Fibroblast of peridontal ligament (primary cell): Measurements from ENCODE around the gene PREX1.

Experiments used
- DNase-seq: peaks from one replicate; pipeline ENCODE4 v3.0.0-alpha.2; 2010; ENCODE audit errors: extremely low read depth

The PREX1 gene

GRCh38 chr20:48702455-48702913 is 125.3 kb downstream of the PREX1 start:
- no peak for DNase-seq

DNA sequence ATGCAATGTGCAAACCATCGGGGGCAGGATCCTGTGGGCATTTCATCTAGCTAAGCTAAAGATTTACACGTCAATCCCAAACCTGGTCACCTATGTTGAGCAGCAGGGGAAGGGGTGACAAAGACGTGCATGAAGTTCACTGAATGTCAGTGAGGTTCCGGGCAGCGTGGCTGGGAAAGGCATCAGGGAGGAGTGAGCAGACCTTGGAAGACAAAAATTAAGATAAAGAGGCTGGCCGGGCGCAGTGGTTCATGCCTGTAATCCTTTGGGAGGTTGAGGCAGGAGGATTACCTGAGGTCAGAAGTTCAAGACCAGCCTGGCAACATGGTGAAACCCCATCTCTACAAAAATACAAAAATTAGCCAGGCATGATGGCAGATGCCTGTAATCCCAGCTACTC is 126.1 kb downstream of the PREX1 start:
- DNase-seq: no peak

DNA sequence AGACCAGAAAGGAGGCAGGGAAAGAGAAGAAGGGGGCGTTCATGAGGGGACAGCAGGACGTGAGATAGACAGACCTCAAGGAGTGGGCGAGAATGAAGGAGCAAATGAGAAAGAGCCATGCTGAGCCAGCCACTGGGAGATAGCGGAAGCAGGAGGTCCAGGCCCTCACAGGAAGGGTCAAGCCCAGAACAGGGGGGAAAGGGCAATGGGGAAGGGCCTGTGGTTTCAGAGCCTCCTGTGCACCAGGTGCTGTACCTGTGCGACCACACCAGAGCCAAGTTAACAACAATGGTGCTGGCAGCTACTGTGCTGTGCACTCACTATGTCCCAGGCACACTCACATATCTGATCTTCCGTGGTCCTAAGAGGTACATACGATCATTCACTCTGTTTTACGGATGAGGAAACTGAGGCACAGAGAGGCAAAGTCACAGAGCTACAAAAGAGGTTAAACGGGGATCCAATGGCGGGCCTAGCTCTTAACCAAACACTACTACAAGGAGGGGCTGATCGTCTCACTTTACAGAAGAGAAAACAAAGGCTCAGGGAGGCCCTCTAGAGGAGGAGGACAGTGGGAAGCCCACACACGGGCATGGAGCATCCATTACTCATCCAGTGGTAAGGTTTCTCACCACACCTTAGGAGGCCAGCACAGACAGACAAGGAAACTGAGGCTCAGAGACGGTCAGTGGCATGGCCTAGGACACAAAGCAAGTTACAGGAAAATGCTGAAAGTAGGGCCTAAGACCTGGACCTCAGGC is 129.1 kb downstream of the PREX1 start:
- DNase-seq: no peak

DNA sequence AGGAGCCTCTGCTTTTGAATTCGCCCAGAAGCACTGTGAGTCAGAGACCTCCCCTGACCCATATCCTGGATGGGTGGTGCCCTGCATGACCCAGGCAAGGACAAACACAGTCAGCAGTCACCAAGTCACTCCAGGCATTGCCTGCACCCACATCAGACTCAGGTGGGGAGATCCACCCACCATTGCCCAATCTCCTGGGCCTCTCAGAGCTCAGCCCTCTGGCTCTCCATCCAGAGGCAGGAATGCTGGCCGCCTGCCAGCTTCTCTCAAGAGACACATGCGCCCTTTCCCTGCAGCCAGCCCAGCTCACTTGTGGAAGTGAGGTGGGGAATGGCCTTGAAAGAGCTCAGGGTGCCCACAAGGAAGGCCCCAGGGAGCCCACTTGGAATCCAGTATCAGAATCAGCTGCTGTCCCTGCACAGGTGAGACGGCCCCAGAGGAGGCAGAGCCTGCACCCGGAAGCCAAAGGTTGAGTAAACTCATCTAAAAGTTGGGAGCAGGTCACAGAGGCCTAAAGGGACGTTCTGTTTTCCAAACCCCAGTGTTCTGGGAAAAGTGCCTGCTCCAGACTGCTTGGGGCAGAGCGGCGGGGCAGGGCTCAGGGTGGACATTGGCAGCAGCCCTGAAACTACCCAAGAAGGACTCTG is 129.8 kb downstream of the PREX1 start:
- peak; percentile 55 for DNase-seq

- no peak for DNase-seq
These were observed 131.1 kb downstream of the PREX1 start for GRCh38 chr20:48696671-48697070.

DNA sequence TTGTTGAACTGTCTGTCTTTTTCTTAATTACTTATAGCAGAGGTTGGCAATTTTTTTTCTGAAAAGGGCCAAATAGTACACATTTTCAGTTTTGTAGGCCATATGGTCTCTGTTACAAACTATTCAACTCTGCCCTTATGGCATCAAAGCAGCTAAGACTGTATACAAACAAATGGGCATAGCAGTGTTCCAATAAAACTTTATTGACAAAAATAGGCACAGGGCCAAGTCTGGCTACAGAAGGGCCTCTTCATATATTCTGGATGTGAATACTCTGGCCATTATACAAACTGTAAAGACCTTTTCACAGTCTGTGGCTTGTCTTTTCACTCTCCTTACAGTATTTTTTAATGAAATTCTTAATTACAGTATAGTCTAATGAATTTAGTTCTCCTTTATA is 132.1 kb downstream of the PREX1 start:
- DNase-seq: no peak

GRCh38 chr20:48695255-48695654 is 132.5 kb downstream of the PREX1 start:
- no peak for DNase-seq

- no peak for DNase-seq
These were observed 133.4 kb downstream of the PREX1 start for GRCh38 chr20:48694381-48694865.

DNA sequence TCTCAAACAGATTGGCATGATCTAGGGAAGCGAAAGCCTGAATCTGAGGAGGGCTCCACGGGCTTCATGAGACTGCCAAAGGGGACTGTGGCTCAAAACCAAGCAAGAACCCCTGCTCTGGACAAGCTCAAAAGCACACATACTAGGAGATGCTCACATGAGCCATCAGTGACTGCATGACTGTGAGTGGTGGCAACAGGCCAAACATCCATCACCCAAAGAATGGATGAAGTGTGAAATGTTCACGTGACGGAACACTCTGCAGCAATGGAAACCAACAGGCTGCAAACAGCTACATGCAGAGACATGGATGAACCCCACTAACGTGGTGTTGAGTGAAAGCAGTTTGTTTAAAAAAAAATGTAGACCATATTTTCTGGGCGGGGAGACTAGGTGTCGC is 136.3 kb downstream of the PREX1 start:
- DNase-seq: no peak

GRCh38 chr20:48690888-48691287 is 136.9 kb downstream of the PREX1 start:
- DNase-seq: no peak

DNA sequence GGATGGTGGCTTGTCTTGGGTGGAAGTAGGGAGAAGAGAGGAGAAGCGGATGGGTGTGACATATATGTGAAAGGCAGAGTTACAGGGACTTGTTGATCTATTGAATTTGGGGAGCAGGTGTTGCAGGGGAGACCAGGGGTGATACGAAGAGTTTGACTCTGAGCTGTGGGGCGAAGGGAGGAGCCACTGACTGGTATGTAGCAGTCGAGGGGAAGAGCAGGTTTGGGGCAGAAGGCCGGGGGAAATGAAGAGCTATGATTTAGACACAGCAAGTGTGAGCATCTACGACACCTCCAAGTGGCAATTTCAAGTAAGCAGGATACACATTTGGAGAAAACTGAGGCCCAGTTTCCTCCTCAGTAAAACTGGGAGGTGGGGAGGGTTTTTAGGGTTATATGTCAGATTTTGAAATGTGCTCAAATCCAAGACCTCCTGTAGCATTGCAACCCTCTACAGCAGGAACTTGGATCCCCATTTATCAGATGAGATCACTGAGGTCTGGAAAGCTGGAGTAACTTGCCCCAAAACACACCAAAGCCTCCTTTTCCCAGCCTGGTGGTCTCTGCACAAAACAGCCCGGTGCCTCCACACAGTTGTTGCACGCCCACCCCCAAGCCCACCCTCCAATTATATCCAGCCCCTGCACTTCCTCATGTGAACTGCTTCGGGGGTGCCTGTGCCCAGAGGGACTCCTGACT is 137.8 kb downstream of the PREX1 start:
- DNase-seq: no peak

DNA sequence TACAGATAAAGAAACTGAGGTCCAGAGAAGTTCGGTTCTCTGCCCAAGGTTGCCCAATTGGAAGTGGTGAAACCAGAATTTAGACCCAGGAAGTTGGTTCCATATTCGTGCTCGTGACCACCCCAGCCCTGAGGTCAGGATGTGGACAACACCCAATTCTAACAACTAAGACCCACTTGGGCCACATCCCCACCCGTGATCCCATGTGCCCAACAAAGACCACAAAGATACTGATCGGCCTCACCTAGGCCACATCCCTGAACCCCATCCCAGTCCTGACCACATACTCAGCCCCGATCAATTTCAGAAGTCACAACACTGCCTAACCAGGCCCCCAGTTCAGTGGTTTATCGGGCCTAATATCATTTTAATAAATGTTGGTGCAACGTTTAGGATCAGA is 138.4 kb downstream of the PREX1 start:
- DNase-seq: no peak

DNA sequence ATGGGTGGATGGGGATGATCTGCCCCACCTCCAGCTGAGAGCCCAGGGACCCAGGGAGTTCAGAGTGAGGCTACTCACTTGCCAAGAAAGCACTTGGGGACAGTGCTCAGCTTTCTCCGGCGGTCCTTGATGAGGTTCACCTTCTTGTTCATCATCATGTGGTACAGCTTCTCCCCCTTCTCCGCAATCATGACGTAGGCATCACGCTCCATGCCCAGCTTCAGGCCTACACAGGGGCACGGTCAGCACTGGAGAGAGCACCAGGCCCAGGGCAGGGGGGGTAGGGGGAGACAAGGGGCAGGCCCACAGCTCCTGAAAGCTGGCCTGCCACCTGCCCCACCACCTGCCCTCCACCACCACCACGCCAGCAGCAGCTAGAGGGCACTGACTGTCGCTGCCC is 139.2 kb downstream of the PREX1 start:
- DNase-seq: no peak

- DNase-seq: no peak
These were observed 140.5 kb downstream of the PREX1 start for GRCh38 chr20:48687117-48687800.

GRCh38 chr20:48686238-48687116 is 141.3 kb downstream of the PREX1 start:
- DNase-seq: peak; percentile 66

- peak; percentile 29 for DNase-seq
These were observed 142.5 kb downstream of the PREX1 start for GRCh38 chr20:48685300-48685699.

GRCh38 chr20:48684501-48685041 is 143.2 kb downstream of the PREX1 start:
- peak; percentile 21 for DNase-seq

DNA sequence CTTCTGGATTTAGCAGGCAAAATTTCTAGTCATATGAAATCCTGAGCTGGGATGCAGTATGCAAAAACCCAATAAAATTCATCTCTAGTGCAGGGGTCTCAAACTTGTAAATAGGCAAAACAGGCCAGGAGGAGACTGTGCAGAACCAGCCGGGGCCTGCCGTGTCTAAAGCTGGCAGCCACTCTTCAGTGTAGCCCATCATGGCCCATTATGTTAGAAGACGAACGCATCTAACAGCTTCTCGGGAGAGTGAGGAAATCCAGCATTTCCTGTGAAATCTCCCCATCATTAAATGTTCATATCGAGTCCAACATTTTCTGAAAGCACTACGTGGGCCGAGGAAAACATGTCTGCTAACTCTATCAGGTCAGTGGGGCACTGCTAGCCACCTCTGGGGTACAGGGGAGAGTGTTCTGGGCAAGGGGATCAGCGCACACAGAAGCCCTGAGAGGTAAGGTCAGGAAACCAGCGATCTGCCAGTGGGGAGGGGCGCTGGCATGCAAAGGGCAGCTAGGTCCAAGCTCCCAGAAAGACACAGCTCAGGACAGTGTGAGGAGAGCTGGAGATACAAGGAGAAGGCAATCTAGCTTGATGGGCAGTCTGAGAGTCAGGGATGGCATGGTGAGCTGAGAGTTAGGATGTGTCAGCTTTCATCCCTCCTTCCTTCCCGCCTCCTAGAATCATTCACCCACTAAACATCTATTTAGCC is 144.2 kb downstream of the PREX1 start:
- DNase-seq: no peak

DNA sequence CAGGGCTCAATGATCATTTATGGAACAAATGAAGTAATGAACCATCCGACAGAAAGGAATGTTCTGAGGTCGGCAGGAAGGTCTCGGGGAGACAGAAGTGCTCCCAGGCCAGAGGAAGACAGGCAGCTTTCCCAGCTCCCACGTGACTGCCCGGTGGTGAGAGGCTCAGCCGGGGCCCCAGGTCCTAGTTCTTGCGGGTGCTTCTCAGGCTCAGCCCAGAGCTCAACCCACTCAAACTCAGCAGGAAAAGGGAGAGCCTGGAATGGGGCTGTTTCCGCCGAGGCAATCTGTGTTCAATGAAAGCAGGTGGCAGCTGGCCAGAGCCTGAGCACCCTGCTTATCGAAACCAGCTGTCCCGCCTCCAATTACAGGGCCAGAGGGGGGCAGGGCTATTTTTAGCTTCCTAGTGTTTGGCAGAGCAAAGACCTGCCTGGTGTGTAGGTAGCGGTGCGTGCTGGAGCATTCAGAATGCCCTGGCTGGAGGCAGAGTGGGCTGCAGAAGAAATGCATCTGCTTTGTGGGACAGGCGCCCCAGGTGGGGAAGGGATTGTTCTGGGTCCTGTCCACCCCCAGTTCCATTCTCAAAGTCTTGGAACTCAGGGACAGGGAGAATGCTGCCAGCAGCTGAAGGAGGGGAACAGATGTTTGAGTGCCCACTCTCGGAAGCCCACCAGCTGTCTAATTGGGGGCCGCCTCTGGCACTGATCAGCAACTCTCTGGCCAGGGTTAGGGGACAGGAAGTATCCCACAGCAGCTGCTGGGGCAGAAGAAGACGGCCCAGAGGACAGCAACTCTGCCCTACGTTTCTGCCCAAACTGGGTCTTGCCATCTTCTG is 145.1 kb downstream of the PREX1 start:
- DNase-seq: peak; percentile 99
